Calu3 (cell line): ENCODE data around the gene SYCP1. TPM values are rescaled to one million over a fixed set of nuclear protein-coding genes. Genes with fewer than 3 reads are reported as not detected.

Source experiments
- BruUV-seq: library from RNA; stranded (reverse); fragments of 400-500 nt; replicated peaks from 2 replicates; lab custom pipeline; 2021; lab: Mats Ljungman, UMichigan
- CTCF ChIA-PET: fragments of 300-600 bp; sonication (Branson Sonifier 250); formaldehyde crosslinking; loops from one replicate; lab custom pipeline; 2022; ENCODE audit warnings: antibody characterized with exemption; lab: Charles Lee
- DNase-seq: peaks from one replicate; pipeline ENCODE4 v3.0.0; 2022
- H3K27ac Mint-ChIP-seq: one replicate; pipeline ENCODE4 v1.8.0; 2022; ENCODE audit warnings: mixed read lengths; ENCODE audit not compliant: unreplicated experiment
- H3K27me3 Mint-ChIP-seq: one replicate; pipeline ENCODE4 v1.8.0; 2022; ENCODE audit warnings: mixed read lengths; ENCODE audit not compliant: unreplicated experiment
- H3K36me3 Mint-ChIP-seq: one replicate; pipeline ENCODE4 v1.8.0; 2022; ENCODE audit warnings: mild to moderate bottlenecking, moderate library complexity, mixed read lengths; ENCODE audit not compliant: insufficient read depth, unreplicated experiment
- H3K4me1 Mint-ChIP-seq: one replicate; pipeline ENCODE4 v1.8.0; 2022; ENCODE audit warnings: mild to moderate bottlenecking, low read depth, mixed read lengths; ENCODE audit not compliant: unreplicated experiment
- H3K4me3 Mint-ChIP-seq: one replicate; pipeline ENCODE4 v1.8.0; 2022; ENCODE audit warnings: mild to moderate bottlenecking, low read depth, moderate library complexity, mixed read lengths; ENCODE audit not compliant: unreplicated experiment
- H3K9me3 Mint-ChIP-seq: one replicate; pipeline ENCODE4 v1.8.0; 2022; ENCODE audit warnings: low read depth, mixed read lengths; ENCODE audit not compliant: unreplicated experiment
- CTCF ChIP-seq: fragments of 200-600 bp; IDR thresholded peaks from one replicate; pipeline ENCODE4 v1.8.0; 2022; ENCODE audit warnings: antibody characterized with exemption; ENCODE audit not compliant: unreplicated experiment
- intact Hi-C: fragments of 100-400 bp; cut with micrococcal nuclease; formaldehyde crosslinking; loops from one replicate; pipeline ENCODE4 v1.10.0; 2022; ENCODE audit not compliant: unreplicated experiment
- total RNA-seq: library from RNA; stranded (reverse); gene quantifications from 2 replicates; pipeline ENCODE4 v1.2.3, GENCODE V29; 2022

The SYCP1 gene
- total RNA-seq, 1 experiment from 2014 or later, result not detected

- no peaks in the 10 kb centered on the region for H3K36me3 Mint-ChIP-seq
- CTCF ChIA-PET, result no interaction called here
- no peaks in the 10 kb centered on the region for H3K27me3 Mint-ChIP-seq
- no peaks in the 10 kb centered on the region for H3K4me1 Mint-ChIP-seq
- H3K4me3 Mint-ChIP-seq, result no peak overlapping the region
- H3K9me3 Mint-ChIP-seq, result no peaks in the 10 kb centered on the region
- no peak for TF ChIP-seq CTCF
- DNase-seq, result no peak
- intact Hi-C loops, result no loop called here
- no TSS peak for BruUV-seq
- no peak overlapping the region for H3K27ac Mint-ChIP-seq
These were observed 71.9 kb downstream of the SYCP1 start for GRCh38 chr1:114926607-114927006.

- CTCF ChIA-PET, result no interaction called here
- no TSS peak for BruUV-seq
- Mint-ChIP-seq H3K4me3 (no peak overlapping the region), H3K9me3 (no peaks in the 10 kb centered on the region), H3K36me3 (no peaks in the 10 kb centered on the region), H3K27ac (no peak overlapping the region), H3K27me3 (no peaks in the 10 kb centered on the region), H3K4me1 (no peaks in the 10 kb centered on the region)
- DNase-seq, result no peak
- intact Hi-C loops, result no loop called here
- TF ChIP-seq CTCF, result no peak
These were observed 72.7 kb downstream of the SYCP1 start for GRCh38 chr1:114927401-114927800.

DNA sequence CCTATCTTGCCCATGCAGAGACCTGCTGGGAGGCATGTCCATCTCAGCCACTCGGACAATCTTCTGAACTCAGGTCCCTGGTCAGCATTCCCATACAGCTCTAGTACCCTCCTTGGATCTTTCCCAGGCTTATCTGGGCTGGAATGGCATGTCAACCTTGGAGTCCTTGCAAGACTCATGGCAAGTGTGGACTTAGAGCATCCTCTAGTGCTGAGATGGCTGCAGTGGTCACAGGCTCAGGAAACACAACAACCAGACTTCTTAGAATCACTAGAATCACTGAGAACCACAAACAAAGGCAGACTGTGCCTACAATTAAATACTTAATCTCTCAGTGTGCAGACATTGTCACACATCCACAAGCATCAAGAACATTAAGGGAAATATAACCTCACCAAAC is 101.9 kb downstream of the SYCP1 start:
- H3K9me3 Mint-ChIP-seq, result no peaks in the 10 kb centered on the region
- no peaks in the 10 kb centered on the region for H3K36me3 Mint-ChIP-seq
- H3K27me3 Mint-ChIP-seq, result peaks cover 46% of the 10 kb centered on the region
- TF ChIP-seq CTCF, result no peak
- BruUV-seq, result no TSS peak
- H3K27ac Mint-ChIP-seq, result no peak overlapping the region
- DNase-seq, result peak; percentile 3
- no peaks in the 10 kb centered on the region for H3K4me1 Mint-ChIP-seq
- H3K4me3 Mint-ChIP-seq, result no peak overlapping the region
- CTCF ChIA-PET, result no interaction called here
- intact Hi-C loops, result no loop called here

- CTCF ChIA-PET, result no interaction called here
- H3K4me1 Mint-ChIP-seq, result no peaks in the 10 kb centered on the region
- no peak overlapping the region for H3K27ac Mint-ChIP-seq
- H3K27me3 Mint-ChIP-seq, result peaks cover 51% of the 10 kb centered on the region
- H3K36me3 Mint-ChIP-seq, result no peaks in the 10 kb centered on the region
- H3K9me3 Mint-ChIP-seq, result peaks cover 2% of the 10 kb centered on the region
- no peak overlapping the region for H3K4me3 Mint-ChIP-seq
- TF ChIP-seq CTCF, result no peak
- intact Hi-C loops, result no loop called here
- no peak for DNase-seq
- no TSS peak for BruUV-seq
These were observed 104.8 kb downstream of the SYCP1 start for GRCh38 chr1:114959423-114959822.
